ENCODE results near the gene TENM4.

TENM4 gene

GRCh38 chr11:79392161-79392560 is 48.7 kb downstream of the TENM4 start:
- no peak for DNase-seq (ENCODE audit: low spot score)
- TF ChIP-seq CTCF (IDR thresholded peaks at IDR 0.05; ENCODE audit: extremely low read depth, missing control alignments): no peak

- no peak for DNase-seq (ENCODE audit: low spot score)
- TF ChIP-seq CTCF (IDR thresholded peaks at IDR 0.05; ENCODE audit: extremely low read depth, missing control alignments): no peak
These were observed 49.9 kb downstream of the TENM4 start for GRCh38 chr11:79390923-79391322.

- DNase-seq (ENCODE audit: low spot score): no peak
- TF ChIP-seq CTCF (IDR thresholded peaks at IDR 0.05; ENCODE audit: extremely low read depth, missing control alignments): no peak
These were observed 50.4 kb downstream of the TENM4 start for GRCh38 chr11:79390477-79390876.

GRCh38 chr11:79388201-79388600 is 52.6 kb downstream of the TENM4 start:
- TF ChIP-seq CTCF (IDR thresholded peaks at IDR 0.05; ENCODE audit: extremely low read depth, missing control alignments): no peak
- no peak for DNase-seq (ENCODE audit: low spot score)

- no peak for TF ChIP-seq CTCF (IDR thresholded peaks at IDR 0.05; ENCODE audit: extremely low read depth, missing control alignments)
- DNase-seq (ENCODE audit: low spot score): no peak
These were observed 57.0 kb downstream of the TENM4 start for GRCh38 chr11:79383874-79384273.

- no peak for DNase-seq (ENCODE audit: low spot score)
- no peak for TF ChIP-seq CTCF (IDR thresholded peaks at IDR 0.05; ENCODE audit: extremely low read depth, missing control alignments)
These were observed 58.4 kb downstream of the TENM4 start for GRCh38 chr11:79382301-79383050.

- no peak for DNase-seq (ENCODE audit: low spot score)
- TF ChIP-seq CTCF (IDR thresholded peaks at IDR 0.05; ENCODE audit: extremely low read depth, missing control alignments): no peak
These were observed 59.8 kb downstream of the TENM4 start for GRCh38 chr11:79381036-79381435.

Measured in GM20000 (cell line).